HG03025 (cell line): Measurements from ENCODE around the gene PALLD.
"Not testable (repeated sequence)": the region's sequence is repeated elsewhere in the genome, so short reads cannot be mapped to it uniquely, and the experiment has no call there.

Experiments used
- ATAC-seq: cut with Tn5 transposase; IDR thresholded peaks from one replicate; pipeline ENCODE4 v1.9.1; 2021; ENCODE audit warnings: mild to moderate bottlenecking, moderate library complexity; ENCODE audit not compliant: unreplicated experiment, low FRiP score

The PALLD gene

GRCh38 chr4:168719725-168720124 is 222.9 kb downstream of the PALLD start:
- no peak for ATAC-seq

- no peak for ATAC-seq
These were observed 223.6 kb downstream of the PALLD start for GRCh38 chr4:168720396-168720900.

GRCh38 chr4:168722391-168722790 is 225.5 kb downstream of the PALLD start:
- no peak for ATAC-seq

- ATAC-seq = no peak
These were observed 226.2 kb downstream of the PALLD start for GRCh38 chr4:168723020-168723419.

GRCh38 chr4:168723569-168723968 is 226.7 kb downstream of the PALLD start:
- ATAC-seq = no peak

- no peak for ATAC-seq
These were observed 227.4 kb downstream of the PALLD start for GRCh38 chr4:168724243-168724642.

- ATAC-seq = no peak
These were observed 228.0 kb downstream of the PALLD start for GRCh38 chr4:168724686-168725411.

GRCh38 chr4:168725930-168726329 is 229.1 kb downstream of the PALLD start:
- ATAC-seq = no peak

GRCh38 chr4:168727181-168727580 is 230.3 kb downstream of the PALLD start:
- not testable (repeated sequence) for ATAC-seq

GRCh38 chr4:168731006-168731636 is 234.3 kb downstream of the PALLD start:
- ATAC-seq = no peak

GRCh38 chr4:168731706-168732414 is 235.0 kb downstream of the PALLD start:
- no peak for ATAC-seq

GRCh38 chr4:168732714-168733113 is 235.9 kb downstream of the PALLD start:
- ATAC-seq = no peak

- no peak for ATAC-seq
These were observed 238.1 kb downstream of the PALLD start for GRCh38 chr4:168734703-168735678.

- no peak for ATAC-seq
These were observed 238.9 kb downstream of the PALLD start for GRCh38 chr4:168735735-168736134.

- no peak for ATAC-seq
These were observed 240.3 kb downstream of the PALLD start for GRCh38 chr4:168736860-168737805.

GRCh38 chr4:168737806-168738172 is 240.9 kb downstream of the PALLD start:
- ATAC-seq = no peak

- no peak for ATAC-seq
These were observed 243.0 kb downstream of the PALLD start for GRCh38 chr4:168739886-168740285.

- no peak for ATAC-seq
These were observed 243.8 kb downstream of the PALLD start for GRCh38 chr4:168740691-168741090.
